ENCODE data around the gene QRSL1. TPM values are rescaled to one million over a fixed set of nuclear protein-coding genes. Genes with fewer than 3 reads are reported as not detected.

Gene QRSL1
- total and polyA plus RNA-seq, 2 donors (not counting 3 experiments of a cell fraction or from before 2014, with no cell fraction given): 4.3 to 11.3 TPM

- no peak overlapping the region for H3K4me3 ChIP-seq (replicated peaks in 1 of 3; ENCODE audit: insufficient read depth in 1 of 3, low read depth in 1 of 3, low read length in 3 of 3)
- no peaks in the 10 kb centered on the region for H3K27me3 ChIP-seq (ENCODE audit: control insufficient read depth in 2 of 2, insufficient read depth in 2 of 2, low read length in 2 of 2)
- no peak overlapping the region for H2AFZ ChIP-seq (ENCODE audit: low read depth, low read length)
- H3K4me1 ChIP-seq (ENCODE audit: control insufficient read depth, extremely low read depth, insufficient read depth, low read length): peaks cover 7% of the 10 kb centered on the region
- no peaks in the 10 kb centered on the region for H3K9me3 ChIP-seq (replicated peaks; ENCODE audit: control insufficient read depth, insufficient read depth, low read length)
- H3K9me1 ChIP-seq (replicated peaks; ENCODE audit: control insufficient read depth, extremely low read depth, insufficient read depth, low read length): no peaks in the 10 kb centered on the region
- FAIRE-seq (no peak), DNase-seq (ENCODE audit: low read depth, low spot score) (no peak)
- ChIA-PET POLR2A (interaction anchor here (0.6 kb wide), 1 partner anchor 128 kb away, joined by 7 read pairs; no protein-coding TSS in a partner anchor), CTCF (interaction anchor here (0.8 to 3.3 kb wide), 3 partner anchors 8 to 12 kb away, joined by 3 to 11 read pairs (median 5); no protein-coding TSS in a partner anchor)
- dilution Hi-C loops (cut with MboI; ENCODE audit: extremely low pct_ligation_motif_present, low sequenced_read_pairs): no loop called here
- no peaks in the 10 kb centered on the region for H3K79me2 ChIP-seq (ENCODE audit: control insufficient read depth, insufficient read depth, low read length)
- no peak overlapping the region for H3K4me2 ChIP-seq (ENCODE audit: insufficient read depth, low read length)
- no TSS peak for BruUV-seq (replicated peaks)
- TF ChIP-seq EZH2 (IDR thresholded peaks at IDR 0.05; ENCODE audit: borderline replicate concordance, low read depth, low read length, severe bottlenecking): no peak
- no peak for TF ChIP-seq JUN (IDR thresholded peaks at IDR 0.05; ENCODE audit: borderline replicate concordance, insufficient read depth, insufficient read length, low read depth)
- no peak for TF ChIP-seq FOS (IDR thresholded peaks at IDR 0.05; ENCODE audit: borderline replicate concordance, insufficient read depth, low read length)
- no peak for TF ChIP-seq CTCF (IDR thresholded peaks at IDR 0.05; ENCODE audit: extremely low read depth in 1 of 2, insufficient read depth in 1 of 2, low read depth in 1 of 2, low read length in 2 of 2)
- no peak for TF ChIP-seq POLR2AphosphoS5 (IDR thresholded peaks at IDR 0.05; ENCODE audit: insufficient read depth, low read depth, low read length)
- TF ChIP-seq GATA2 (IDR thresholded peaks at IDR 0.05; ENCODE audit: insufficient read depth, insufficient read length, low read depth, low read length): no peak
- no peak for TF ChIP-seq POLR2A (IDR thresholded peaks at IDR 0.05; ENCODE audit: low read depth, low read length)
- TF ChIP-seq MYC (IDR thresholded peaks at IDR 0.05; ENCODE audit: low read depth, low read length): no peak
- no peak for TF ChIP-seq MAX (IDR thresholded peaks at IDR 0.05; ENCODE audit: insufficient read depth, insufficient read length)
- intact Hi-C loops (cut with micrococcal nuclease): no loop called here
- no peaks in the 10 kb centered on the region for H3K36me3 ChIP-seq (ENCODE audit: control insufficient read depth in 2 of 2, extremely low read depth in 1 of 2, insufficient read depth in 2 of 2, low read length in 2 of 2)
- no peak overlapping the region for H3K9ac ChIP-seq (replicated peaks; ENCODE audit: extremely low read depth, insufficient read depth, low read length)
- no peaks in the 10 kb centered on the region for H4K20me1 ChIP-seq (replicated peaks; ENCODE audit: control insufficient read depth, extremely low read depth, insufficient read depth, low read length)
- no peak overlapping the region for H3K27ac ChIP-seq (ENCODE audit: insufficient read depth, low read depth, low read length)
Observed at GRCh38 chr6:106617857-106618256, 11.5 kb upstream of the QRSL1 start.

Data from endothelial cell of umbilical vein (primary cell).